SK-N-SH (cell line): ENCODE results near the gene MEG3.

Experiments
- FOXJ3 ChIP-seq: sonication (generic); formaldehyde crosslinking; IDR thresholded peaks from 2 replicates; pipeline ENCODE4 v1.5.1; 2020; ENCODE audit warnings: mild to moderate bottlenecking, missing genetic modification reagents
- POLR2AphosphoS5 ChIP-seq: IDR thresholded peaks from 2 replicates; pipeline ENCODE4 v1.6.1; 2012; ENCODE audit warnings: low read depth, low read length
- TF ChIP-seq, protein P1 (sequence below): fragments of 200-600 bp; sonication (generic); IDR thresholded peaks from 2 replicates; pipeline ENCODE4 v1.6.1; 2017; ENCODE audit warnings: antibody characterized with exemption, mild to moderate bottlenecking, moderate library complexity
- TF ChIP-seq, protein P2 (sequence below): IDR thresholded peaks from 2 replicates; pipeline ENCODE4; 2012
- TF ChIP-seq, protein P3 (sequence below): IDR thresholded peaks from 2 replicates; pipeline ENCODE4 v1.4.0; 2012; ENCODE audit warnings: low read depth
- TF ChIP-seq, protein P4 (sequence below): IDR thresholded peaks from 2 replicates; pipeline ENCODE4 v1.6.1; 2012; ENCODE audit warnings: mild to moderate bottlenecking, low read depth, low read length, moderate library complexity
- TF ChIP-seq, protein P5 (sequence below): IDR thresholded peaks from 2 replicates; pipeline ENCODE4 v1.4.0; 2012; ENCODE audit warnings: low read depth, borderline replicate concordance

DNA sequence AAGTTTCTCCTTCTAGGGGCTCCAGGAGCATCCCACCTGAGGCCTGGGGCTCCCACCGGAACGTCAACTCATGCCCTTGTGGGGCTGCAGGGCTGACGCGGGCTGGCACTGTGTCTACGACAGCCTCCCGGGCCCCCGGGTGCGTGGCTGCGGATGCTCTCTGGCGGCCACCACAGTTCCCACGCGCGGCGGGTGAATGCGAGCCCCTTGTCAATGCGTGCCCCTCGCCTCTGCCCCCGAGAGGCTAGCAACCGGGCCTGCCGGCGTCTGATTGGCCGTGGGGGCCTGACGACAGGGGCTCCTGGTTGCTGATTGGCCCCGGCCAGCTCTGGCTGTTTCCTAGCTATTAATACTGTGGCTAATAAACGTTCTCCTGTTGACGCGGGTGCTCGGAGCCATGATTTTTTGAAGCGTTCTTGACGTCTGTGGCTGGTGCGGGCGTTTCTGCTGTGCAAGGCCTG lies 1.8 kb upstream of the MEG3 start:
- TF ChIP-seq, protein P1, sequence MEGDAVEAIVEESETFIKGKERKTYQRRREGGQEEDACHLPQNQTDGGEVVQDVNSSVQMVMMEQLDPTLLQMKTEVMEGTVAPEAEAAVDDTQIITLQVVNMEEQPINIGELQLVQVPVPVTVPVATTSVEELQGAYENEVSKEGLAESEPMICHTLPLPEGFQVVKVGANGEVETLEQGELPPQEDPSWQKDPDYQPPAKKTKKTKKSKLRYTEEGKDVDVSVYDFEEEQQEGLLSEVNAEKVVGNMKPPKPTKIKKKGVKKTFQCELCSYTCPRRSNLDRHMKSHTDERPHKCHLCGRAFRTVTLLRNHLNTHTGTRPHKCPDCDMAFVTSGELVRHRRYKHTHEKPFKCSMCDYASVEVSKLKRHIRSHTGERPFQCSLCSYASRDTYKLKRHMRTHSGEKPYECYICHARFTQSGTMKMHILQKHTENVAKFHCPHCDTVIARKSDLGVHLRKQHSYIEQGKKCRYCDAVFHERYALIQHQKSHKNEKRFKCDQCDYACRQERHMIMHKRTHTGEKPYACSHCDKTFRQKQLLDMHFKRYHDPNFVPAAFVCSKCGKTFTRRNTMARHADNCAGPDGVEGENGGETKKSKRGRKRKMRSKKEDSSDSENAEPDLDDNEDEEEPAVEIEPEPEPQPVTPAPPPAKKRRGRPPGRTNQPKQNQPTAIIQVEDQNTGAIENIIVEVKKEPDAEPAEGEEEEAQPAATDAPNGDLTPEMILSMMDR = no peak
- TF ChIP-seq POLR2AphosphoS5 = no peak
- TF ChIP-seq, protein P2, sequence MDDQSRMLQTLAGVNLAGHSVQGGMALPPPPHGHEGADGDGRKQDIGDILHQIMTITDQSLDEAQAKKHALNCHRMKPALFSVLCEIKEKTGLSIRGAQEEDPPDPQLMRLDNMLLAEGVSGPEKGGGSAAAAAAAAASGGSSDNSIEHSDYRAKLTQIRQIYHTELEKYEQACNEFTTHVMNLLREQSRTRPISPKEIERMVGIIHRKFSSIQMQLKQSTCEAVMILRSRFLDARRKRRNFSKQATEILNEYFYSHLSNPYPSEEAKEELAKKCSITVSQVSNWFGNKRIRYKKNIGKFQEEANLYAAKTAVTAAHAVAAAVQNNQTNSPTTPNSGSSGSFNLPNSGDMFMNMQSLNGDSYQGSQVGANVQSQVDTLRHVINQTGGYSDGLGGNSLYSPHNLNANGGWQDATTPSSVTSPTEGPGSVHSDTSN = no peak
- TF ChIP-seq, protein P3, sequence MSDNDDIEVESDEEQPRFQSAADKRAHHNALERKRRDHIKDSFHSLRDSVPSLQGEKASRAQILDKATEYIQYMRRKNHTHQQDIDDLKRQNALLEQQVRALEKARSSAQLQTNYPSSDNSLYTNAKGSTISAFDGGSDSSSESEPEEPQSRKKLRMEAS = no peak
- TF ChIP-seq, protein P4, sequence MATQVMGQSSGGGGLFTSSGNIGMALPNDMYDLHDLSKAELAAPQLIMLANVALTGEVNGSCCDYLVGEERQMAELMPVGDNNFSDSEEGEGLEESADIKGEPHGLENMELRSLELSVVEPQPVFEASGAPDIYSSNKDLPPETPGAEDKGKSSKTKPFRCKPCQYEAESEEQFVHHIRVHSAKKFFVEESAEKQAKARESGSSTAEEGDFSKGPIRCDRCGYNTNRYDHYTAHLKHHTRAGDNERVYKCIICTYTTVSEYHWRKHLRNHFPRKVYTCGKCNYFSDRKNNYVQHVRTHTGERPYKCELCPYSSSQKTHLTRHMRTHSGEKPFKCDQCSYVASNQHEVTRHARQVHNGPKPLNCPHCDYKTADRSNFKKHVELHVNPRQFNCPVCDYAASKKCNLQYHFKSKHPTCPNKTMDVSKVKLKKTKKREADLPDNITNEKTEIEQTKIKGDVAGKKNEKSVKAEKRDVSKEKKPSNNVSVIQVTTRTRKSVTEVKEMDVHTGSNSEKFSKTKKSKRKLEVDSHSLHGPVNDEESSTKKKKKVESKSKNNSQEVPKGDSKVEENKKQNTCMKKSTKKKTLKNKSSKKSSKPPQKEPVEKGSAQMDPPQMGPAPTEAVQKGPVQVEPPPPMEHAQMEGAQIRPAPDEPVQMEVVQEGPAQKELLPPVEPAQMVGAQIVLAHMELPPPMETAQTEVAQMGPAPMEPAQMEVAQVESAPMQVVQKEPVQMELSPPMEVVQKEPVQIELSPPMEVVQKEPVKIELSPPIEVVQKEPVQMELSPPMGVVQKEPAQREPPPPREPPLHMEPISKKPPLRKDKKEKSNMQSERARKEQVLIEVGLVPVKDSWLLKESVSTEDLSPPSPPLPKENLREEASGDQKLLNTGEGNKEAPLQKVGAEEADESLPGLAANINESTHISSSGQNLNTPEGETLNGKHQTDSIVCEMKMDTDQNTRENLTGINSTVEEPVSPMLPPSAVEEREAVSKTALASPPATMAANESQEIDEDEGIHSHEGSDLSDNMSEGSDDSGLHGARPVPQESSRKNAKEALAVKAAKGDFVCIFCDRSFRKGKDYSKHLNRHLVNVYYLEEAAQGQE = no peak
- TF ChIP-seq FOXJ3 (CRISPR knock-in tag) = no peak
- TF ChIP-seq, protein P5, sequence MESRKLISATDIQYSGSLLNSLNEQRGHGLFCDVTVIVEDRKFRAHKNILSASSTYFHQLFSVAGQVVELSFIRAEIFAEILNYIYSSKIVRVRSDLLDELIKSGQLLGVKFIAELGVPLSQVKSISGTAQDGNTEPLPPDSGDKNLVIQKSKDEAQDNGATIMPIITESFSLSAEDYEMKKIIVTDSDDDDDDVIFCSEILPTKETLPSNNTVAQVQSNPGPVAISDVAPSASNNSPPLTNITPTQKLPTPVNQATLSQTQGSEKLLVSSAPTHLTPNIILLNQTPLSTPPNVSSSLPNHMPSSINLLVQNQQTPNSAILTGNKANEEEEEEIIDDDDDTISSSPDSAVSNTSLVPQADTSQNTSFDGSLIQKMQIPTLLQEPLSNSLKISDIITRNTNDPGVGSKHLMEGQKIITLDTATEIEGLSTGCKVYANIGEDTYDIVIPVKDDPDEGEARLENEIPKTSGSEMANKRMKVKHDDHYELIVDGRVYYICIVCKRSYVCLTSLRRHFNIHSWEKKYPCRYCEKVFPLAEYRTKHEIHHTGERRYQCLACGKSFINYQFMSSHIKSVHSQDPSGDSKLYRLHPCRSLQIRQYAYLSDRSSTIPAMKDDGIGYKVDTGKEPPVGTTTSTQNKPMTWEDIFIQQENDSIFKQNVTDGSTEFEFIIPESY = no peak
